Activated gamma-delta T cell treated with anti-CD3 and anti-CD28 coated beads, Interleukin-2, amount 50 U/mL, for 16 hours (primary cell): Measurements from ENCODE around the gene WDR76.

Experiments
- DNase-seq: peaks from one replicate; pipeline ENCODE4 v3.0.0-alpha.2; 2020; ENCODE audit warnings: low read depth

The WDR76 gene

GRCh38 chr15:43913941-43914340 lies 87.1 kb downstream of the WDR76 start:
- DNase-seq = no peak

GRCh38 chr15:43915631-43916325 lies 89.0 kb downstream of the WDR76 start:
- DNase-seq = no peak

- DNase-seq = no peak
Observed at GRCh38 chr15:43916326-43916660, 89.5 kb downstream of the WDR76 start.
